Measurements from ENCODE around the gene GLRX5.

GLRX5 gene

DNA sequence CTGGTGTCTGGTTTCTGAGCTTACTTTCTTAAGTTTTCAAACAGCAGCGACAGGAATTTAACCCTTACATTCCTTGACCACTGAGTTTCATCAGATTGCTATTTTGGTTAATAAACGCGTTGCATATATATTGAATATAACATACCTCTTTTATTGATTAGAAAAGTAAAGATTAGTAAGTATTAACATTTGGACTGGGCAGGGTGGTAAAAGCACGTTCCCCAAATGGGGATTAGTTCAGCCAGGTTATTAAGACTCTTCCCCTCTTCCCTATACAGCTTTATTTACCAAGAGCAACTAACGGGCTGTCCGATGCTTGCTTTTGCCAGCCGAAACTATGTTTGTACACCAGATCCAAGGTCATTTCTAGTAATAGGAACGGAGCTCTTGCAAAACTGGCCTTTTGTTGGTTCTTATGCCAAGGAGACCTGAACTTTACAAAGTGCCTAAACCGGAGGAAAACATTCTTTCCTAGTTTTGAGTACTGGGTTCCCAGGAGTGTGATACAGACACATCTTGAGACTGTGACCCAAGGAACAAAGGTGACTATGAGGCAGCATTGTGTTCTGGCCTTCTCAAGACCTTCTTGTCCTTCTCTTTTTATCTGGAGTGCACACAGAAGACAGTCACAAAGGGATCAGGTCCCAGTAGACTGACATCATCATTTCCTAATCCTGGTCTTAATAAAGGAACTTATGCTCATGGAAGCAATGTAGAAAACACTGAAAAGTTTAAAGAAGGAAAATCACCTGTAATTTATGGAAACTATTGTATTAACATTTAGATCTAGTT is 2.6 kb downstream of the GLRX5 start:
- no peak for DNase-seq

DNA sequence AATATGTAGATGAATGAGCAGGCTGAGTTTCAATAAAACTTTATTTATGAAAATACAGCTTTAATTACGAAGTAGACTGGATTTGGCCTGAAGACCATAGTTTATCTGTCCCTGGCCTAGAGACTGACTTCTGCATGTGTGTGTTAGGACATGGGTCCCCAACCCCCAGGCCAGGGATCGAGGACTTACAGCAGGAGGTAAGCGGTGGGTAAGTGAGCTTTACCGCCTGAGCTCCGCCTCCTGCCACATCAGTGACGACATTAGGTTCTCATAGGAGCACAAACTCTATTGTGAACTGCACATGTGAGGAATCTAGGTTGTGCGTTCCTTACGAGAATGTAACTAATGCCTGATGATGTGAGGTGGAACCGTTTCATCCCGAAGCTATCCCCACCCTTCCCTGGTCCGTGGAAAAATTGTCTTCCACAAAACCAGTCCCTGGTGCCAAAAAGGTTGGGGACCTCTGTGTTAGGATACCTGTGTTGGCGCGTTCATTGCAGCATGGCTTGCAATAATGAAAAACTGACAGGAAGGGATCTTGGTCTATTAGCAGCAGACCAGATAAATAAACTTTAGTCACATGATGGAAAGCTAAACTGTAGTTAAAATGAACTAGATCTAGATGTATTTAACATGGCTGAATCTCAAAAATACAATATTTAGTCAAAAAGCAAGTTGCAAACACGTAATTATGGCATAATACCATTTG is 4.1 kb downstream of the GLRX5 start:
- no peak for DNase-seq

DNA sequence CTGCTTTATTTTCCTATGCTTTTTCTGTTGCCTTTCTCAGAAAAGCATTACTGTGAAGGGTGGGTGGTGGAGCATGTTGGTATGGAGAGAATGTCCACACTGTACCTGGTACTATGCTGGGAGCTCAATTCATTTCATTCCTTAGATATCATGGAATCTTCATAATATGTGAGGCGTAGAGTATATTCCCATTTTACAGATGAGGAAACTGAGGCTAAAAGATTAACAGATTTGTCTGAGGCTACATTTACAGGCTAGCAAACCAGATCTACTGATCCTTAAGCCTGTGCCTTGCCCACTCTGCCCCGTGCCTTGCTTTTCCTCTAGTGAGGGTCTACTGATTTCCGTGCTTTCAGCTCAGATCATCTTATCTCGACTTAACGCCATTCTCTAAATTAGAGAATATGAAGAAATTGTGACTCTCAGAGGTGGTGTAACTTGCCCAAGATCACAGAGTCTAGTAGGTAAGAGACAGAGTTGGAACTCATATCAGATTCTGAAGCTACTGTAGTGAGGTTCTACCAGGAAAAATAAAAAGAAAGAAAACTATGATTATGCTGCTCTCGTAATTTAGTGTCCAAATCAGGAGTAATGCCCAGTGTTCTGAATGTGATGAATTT is 5.5 kb downstream of the GLRX5 start:
- DNase-seq = no peak

DNA sequence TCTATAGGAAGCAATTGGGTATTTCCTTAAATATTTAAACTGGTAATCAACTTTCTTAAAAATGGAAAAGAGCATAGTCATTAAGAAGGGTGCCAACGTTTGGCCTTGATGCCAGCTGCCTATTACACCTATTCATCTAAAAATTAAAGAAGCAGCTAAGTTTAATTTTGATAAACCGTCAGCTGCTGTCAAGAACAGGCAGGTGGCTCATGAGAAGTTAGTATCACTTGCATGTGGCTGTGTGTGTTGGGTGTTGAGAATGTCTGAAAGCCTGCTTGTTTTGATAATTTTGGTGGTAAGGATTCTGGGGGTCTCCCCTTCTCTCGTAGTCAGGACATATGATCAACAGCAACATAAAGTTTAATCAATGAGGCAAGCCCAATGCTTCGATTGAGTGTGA is 6.5 kb downstream of the GLRX5 start:
- DNase-seq = no peak

DNA sequence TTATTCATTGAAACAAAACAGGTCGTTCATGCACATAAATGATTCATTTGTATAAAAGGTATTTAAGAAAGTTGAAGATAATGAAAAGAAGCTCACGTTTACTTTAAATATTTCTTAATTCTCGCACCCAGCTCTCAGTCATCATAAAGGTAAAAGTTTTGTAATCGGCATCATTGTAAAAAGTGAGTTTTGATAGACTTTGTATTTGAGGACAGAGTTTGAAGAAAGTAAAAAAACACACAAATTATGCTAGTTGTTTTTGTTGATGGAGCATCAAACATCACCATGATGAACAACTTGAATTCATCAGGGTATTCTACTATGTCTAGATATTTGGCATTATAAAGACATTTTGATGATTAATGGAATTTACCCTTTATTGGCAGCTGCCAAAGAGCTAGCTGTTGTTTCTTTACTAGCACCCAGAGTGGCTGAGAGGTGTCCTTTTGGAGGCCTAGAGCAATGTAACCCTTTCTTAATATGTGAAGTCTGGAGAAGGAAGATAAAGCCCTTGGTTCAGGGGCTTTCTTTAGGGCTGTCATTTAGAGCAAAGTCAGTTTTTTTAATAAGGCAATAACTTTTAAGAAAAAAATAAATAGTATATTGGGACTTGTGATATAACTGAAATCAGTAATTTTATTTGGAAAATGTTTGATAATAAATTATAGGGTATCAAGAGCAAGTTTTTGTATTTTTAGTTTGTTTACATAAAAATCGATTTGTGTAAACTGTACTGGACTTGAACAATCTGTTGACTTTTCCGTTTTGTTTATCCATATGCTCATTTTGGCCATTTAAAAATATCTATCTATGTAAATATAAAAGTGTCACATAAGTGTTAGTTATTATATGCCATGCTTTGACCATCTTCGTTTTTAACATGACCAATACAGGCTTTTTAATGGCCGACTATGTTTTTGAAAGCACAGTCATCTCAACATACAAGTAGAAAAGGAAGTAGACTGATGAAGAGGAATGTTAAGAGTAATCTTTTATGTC is 7.4 kb downstream of the GLRX5 start:
- DNase-seq = no peak

DNA sequence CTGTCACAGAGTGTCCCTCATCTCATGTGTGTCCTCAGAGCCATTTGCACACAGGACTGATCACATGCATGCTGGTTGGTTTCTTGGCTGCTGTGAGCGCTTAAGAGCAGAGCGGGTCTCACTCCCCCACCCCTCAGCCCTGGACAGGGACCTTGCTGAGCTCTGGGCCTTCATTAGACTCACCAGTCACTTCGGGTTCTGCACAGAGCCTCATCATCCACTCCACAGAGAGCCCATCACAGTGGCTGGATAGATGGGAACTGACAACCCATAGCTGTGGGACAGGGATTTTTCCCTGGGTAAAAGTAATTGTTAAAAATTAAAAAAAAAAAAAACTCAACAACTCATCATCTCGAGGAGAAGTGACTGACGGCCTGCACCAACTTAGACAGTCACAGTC is 8.2 kb downstream of the GLRX5 start:
- DNase-seq = no peak

DNA sequence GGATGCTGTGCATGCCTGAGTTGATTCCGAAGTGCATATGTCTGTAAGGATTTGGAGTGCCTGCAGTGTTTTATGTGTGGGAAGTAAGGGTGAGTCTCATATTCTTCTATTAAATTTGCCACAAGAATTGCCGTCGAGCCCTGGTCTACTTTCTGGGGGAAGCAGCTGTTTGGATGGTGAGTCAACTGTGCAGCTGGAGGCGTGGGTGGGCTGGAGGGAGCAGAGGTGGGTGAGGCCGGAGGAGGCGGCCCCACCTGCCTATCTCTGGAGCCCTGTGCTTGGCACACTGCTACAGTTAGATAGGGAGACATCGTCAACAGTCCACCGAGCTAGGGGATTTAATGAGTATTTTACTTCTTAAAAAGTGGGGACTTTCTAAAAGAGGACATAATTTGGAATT is 9.7 kb downstream of the GLRX5 start:
- DNase-seq = no peak

DNA sequence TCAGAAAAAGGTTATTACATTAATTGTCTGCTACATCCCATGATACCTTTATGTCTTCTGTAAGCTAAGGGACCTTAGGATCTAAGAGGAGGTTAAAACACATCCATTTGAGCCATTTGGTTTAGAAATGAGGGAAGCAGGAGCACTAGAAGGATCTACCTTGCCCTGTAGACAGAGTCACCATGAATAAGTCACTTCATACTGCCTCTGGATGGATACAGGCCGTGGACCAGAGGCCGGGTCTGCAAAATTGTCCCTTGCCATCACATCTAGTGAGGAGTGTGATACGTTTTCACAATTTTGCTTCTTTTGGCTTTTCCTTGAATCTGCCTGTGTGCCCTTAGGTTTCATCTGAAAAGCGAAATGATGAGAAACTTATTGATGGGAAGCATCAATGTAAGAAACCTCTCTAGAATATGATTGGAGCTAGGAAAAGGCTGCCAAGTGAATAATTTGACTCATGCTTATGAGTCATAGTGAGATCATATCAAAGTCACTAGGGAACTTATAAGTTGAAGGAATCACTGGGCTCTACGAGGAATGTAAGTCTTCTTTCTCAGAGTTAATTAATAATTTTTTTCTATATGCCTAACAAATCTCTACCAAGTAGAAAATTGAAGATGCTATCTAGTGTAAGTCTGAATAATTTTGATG is 10.8 kb downstream of the GLRX5 start:
- DNase-seq = no peak

DNA sequence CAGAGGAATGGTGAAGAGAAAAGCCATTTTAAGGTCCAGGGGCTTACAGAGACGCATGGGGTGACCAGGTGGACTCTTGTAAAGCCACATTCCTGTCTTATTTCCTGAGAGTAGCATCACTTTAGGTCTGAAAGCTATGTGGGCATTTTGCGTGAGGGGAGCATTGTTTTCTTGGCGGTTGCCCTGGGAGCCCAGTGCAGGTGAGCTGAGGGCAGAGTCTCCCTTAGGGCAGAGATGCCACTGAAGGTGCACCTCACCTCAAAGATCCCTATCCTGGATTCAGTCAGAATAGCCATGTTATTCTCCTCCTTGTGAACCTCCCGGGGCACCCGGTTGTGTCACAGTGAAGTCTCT is 12.4 kb downstream of the GLRX5 start:
- DNase-seq = no peak

DNA sequence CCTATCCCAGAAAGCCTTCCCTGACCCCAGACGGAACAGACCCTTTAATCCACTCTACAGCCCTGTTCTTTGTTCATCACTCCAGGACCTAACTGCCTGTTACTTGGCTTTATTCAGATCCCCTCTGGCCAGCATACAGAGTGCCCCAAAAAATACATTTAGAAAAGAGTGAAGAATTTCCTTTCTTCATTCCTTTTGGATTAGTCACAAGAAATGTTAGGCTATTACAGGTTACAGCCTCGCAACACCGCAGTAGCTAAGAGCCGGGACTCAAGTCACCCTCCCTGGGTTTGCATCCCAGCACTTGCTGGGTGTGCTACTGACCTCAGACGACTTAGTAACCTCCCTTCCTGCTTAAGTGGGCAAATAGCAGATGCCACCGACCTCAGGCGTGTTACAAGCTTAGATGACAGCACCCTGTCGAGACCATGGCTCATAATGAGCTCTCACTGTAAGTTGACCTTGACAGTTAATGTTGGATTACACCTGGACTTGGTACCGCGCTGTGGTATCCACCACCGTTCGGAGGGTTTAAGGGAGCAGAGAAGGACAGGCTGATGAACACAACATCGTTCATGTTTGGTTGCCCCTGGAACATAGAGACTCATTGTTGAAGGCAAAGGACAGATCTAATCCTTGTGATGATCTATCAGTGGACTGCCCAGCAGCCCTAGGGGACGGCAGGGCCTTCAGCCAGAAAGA is 12.9 kb downstream of the GLRX5 start:
- no peak for DNase-seq

DNA sequence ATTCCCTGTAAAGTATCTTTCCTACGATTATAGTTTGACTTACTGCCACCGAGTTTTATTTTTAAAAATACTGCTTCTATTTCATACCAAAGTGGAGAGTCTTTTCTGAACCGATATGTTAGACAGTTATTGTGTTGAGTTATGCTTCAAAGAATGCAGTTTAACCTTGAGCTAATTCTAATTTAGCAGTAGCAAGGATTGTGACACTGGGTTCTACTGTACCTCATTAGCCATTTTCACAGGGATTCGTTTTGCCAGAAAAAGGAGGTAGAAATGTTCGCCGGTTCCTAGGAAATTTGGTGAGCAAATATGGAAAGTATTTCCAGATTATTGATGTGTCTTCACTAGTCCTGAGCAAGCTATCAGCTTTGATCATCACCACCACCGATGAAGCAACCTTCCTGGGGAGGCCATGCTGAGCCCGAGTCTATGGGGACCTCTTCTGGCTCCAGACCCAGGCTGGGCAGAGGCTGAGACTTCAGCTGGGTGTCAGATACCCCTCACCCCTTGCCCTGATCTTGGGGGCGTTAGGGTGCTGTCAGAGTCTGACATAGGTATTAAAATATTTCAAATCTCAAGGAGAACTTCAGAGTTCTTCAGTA is 13.6 kb downstream of the GLRX5 start:
- DNase-seq = no peak

DNA sequence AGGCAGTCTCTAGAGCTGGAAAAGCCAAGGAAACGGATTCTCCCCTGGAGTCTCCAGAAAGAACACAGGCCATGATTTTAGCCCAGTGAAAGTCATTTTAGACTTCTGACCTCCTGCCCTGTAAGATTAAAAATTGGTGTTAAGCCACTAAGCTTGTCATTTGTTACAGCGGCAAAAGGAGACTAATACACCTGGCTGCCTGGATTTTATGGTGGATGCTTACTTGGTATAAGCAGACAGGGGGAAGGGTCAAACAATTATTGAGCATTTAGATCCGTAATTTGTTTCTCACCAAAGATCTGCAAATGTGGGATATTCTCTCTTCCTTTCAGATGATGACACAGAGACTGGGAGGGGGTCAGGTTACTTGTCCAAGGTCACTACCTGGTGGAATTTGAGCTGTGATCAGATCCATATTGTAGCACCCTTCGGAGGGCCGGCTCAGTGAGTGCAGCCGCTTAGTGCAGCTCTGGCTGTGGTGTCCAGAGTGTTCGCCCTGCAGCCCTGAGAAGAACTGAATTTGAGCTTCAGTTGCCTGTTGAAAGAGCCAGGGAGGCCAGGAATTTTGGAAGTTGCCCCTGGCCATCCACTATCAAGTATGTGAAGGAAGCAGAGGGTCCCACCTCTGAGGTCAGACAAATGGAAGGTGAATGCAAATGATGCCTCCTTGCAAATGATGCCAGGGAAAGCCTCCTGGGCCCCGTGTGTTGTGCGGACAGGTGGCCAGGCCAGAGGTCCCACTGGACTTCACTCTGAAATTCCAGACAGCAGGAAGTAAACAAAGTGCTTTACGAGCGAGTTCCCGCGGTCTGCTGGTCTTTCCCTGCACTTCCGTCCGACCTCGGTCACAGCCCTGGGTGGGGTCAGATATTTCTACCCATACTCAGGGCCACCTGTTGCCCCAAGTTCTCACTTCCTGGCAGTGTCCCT is 15.1 kb downstream of the GLRX5 start:
- DNase-seq = no peak

DNA sequence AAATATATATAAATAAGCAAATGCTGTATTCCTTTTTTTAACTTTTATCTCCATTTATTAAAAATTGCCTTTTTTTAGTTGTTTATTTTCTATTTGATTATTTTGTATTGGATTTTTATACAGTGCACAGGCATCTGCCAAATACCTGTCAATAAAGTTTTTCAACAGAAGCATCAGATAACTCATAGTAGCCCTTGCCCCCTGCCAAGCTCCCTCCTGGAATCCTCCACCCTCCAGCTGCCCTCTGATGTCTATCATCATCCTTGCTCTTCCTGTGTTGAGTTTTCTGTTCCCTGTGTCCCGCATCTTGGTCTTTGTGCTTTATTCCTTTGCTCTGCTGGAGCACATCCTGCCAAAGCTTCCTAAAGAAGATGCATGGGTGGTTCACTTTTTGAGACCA is 16.6 kb downstream of the GLRX5 start:
- DNase-seq = no peak

DNA sequence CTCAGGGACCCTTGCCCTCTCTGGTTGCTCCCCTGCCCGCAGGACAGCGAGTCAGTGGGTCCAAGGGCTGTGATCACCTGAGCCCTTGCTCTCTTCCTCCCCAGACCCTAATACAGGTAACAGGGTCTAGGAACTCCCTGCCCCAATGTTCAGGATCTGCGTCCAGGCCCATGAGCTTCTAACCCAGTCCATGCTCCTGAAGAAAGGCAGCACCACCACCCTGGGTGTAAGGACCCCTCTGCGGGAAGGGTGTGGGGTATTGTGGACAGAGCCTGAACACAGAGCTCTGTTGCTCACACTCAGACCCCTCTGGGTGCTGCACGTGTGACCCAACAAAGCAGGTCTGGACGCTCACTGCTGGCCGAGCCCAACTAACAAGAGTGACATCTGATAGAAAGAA is 18.3 kb downstream of the GLRX5 start:
- no peak for DNase-seq

DNA sequence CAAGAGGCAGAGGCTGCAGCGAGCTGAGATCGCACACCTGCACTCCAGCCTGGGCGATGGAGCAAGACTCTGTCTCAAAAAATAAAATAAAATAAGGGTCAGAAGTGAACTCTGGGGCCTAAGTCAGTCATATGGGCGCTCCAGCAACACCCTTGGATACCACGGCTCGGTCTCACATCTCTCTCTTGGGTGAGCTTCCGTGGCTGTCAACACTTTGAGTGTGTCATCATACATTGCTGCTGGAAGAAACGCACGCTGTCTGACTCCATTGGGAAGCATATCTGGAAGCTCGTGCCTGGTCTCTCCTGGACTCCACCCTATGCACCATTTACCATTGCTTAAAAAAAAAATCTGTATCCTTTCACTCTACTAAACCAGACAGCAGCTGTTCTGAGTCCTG is 20.2 kb downstream of the GLRX5 start:
- no peak for DNase-seq

DNA sequence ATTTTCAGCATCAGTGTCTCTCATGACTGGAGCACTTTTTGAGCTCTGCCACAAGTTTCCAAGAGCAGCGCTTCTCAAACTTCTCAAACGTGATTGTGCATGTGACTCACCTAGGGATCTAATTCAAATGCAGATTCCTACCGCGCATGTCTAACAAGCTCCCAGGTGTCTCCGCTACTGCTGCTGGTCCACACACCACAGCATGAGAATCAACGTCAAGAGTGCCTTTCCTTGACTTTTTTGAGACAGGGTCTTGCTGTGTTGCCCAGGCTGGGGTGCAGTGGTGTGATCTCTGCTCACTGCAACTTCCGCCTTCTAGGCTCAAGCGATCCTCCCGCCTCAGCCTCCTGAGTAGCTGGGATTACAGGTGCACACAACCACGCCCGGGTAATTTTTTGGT is 22.4 kb downstream of the GLRX5 start:
- no peak for DNase-seq

DNA sequence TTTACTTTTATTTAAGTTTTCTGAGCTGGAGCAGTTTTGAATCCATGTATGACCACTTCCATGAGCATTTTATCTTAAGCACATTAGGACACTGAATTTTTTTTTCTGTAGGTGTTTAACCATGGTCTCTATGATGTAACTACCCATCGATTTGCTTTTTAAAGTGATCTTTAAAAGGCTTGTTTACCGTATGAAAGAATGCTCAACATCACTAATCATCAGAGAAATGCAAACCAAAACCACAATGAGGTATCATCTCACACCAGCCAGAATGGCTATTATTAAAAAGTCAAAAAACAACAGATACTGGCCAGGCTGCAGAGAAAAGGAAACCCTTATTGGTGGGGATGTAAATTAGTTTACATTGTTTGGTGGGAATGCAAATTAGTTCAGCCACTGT is 23.0 kb downstream of the GLRX5 start:
- no peak for DNase-seq

DNA sequence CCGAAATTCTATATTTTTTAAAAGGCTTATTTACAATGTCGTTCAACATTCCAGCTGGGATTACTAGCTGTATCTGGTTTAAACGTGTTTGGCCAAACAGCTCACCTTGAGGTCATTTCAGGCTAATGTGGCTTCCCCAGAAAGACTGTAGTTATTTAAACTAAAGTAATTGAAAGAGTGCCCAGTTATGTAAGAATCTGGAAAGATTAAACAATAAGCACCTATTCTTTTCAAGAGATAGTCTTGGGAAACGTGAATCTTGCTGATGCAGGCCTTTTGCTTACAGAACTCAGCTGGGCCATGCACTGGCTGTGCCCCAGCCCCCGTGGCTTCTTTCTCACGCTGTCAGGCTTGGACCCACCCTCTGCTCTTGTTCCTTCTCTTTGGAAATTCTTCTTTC is 24.4 kb downstream of the GLRX5 start:
- no peak for DNase-seq

DNA sequence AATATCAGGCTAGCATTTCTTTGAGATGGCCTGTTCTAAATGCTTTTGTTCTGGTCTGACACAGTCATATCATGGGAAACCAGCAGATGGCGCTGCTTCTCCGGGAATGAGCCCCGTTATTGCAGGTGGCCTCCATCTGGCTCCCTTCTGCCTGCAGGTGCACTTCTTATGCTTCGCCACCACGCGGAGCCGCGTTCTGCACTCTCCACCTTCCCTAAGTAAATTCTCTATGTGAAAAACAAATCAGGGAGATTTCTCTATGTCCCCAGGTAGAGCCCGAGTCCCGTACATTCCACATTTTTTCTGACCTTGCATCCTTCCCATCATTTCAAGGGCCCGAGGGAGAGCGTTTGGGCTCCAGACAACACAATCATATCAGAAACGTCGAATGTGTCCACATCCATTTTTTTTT is 26.2 kb downstream of the GLRX5 start:
- peak; percentile 81 for DNase-seq
